ENCODE results near the gene IER5. TPM values are rescaled to one million over a fixed set of nuclear protein-coding genes. Genes with fewer than 3 reads are reported as not detected.
A peak's percentile ranks its signal among the peaks of the same experiment; 100 is the strongest.
"Not testable (repeated sequence)": the region's sequence is repeated elsewhere in the genome, so short reads cannot be mapped to it uniquely, and the experiment has no call there.

The IER5 gene
- total RNA-seq, 2 donors from 2014 or later: 13.8 to 19.8 TPM

DNA sequence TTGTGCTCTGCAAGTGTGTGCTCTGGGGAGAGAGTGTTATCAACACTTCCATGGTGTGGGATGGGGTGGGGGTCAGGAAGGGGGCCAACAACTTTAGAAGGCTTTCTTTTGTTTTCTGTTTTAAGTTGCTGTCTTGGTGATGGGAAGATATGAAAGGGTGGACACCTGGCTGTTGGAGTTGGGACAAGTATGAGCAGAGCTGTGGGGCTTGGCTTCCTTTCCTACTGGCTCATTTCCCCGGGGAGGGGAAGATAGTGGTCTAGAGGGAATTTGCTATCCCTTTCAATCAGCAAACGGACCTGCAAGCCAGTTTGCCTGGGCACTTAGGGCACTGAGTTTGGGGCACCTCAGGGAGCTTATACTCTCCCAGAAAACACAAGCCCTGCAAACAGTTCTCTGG, 19.2 kb downstream of the IER5 start:
- no peak for ATAC-seq
- intact Hi-C loops (cut with DNase I, micrococcal nuclease): no loop called here
- no peak for DNase-seq

DNA sequence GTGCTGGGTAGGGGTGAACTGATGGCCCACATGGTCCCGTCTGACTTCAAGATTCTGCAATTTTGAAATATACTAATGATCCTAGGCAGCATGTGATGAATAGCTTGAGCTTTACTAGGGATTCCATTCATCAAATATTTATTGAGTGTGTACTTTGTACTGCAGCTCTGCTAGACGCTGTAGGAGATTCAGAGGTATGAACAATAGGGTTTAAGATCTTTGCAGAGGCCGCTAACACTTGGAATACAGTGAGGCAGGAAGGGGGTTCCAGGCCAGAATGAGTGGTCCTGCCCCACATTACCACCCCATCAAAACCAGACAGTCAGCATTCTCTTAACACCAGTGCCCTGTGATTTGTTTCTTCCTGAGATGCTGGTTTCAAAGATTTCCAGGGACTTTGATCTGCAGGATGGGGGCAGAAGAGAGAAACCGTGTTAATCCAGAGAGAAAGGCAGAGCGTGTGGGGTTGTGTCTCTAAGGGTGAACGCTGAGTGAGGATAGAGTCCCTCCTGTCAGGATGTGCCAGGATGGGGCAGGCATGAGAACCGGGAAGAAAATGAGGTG, 19.9 kb downstream of the IER5 start:
- DNase-seq (no peak), ATAC-seq (no peak)
- intact Hi-C loops (cut with DNase I, micrococcal nuclease): no loop called here

DNA sequence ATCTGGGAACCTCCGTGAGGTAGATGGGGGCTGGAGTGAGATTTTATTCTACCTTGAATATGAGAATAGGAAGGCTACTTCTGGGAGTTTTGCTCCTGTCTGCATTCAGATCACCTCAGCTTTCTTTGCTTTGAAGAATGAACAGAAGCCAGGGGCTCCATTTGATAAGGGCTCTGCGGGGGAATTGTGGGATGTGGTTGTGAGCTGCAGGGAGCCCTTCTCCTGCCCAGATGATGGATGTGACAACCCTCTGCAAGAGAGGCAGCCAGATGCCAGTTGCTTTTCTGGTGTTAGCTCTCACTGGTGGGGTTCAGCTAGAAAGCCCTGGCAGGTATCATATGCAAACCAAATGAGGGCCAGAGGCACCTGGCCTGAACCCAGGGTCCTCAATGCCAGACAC, 21.5 kb downstream of the IER5 start:
- no peak for ATAC-seq
- intact Hi-C loops (cut with DNase I, micrococcal nuclease): no loop called here
- no peak for DNase-seq

DNA sequence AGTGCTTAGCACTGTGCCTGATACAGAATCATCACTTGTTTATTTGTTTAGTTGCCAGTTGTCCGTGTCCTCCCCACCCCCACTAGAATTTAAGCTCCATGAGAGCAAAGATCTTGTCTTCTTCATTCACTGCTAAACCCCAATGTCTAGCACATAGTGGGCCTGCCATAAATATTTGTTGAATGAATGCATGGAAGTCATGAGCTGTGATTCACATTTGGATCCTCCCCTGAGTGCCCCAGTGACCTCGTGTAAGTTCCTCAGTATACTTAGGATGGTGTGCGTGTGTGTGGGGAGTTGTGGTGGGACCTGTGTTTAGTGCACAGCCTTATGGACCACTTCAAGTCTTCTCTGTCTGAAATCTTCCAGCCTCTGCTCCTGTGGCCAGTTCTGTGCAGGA, 23.1 kb downstream of the IER5 start:
- no peak for DNase-seq
- intact Hi-C loops (cut with DNase I, micrococcal nuclease): no loop called here
- no peak for ATAC-seq

DNA sequence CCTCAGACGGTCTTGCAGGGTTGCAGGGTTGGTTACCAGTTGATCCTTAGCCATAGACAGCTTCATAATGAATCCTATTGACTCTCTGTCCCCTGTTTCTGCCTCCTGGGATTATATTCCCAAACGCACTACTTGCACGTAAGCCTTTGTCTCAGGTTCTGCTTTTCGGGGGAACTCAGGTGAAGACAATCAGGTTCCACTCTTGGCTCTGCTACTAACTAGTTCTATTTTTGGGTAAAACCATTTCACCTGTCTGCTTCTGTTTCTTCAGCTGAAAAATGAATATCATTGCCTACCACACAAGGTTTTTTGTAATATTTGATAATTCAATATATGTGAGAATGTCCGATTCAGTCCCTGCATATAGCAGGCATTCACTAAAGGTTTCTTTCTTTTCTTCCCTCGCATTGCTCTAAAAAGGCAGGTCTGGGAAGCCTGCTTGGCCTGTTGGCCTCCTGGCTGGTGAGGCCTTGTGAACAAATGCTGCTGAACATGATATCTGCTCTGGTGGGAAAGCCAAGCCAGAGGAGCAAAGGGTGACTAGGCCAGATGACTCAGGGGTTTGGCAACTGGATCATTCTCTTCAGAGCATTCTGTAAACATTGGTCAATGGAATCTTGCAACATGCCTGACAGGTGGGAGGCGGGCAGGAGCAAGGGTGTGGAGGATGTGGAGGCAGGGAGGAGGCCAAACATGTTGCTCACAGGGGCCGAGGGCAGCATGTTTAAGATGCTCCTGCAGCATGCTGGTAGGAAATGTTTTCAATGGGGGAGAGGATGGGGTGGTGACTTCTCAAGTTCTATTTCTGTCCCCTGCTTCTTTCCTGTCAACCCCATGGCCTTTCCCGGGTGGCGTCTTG, 23.8 kb downstream of the IER5 start:
- peak; percentile 88 for ATAC-seq
- intact Hi-C loops (cut with DNase I, micrococcal nuclease): no loop called here
- DNase-seq: peak; percentile 60 to 88

DNA sequence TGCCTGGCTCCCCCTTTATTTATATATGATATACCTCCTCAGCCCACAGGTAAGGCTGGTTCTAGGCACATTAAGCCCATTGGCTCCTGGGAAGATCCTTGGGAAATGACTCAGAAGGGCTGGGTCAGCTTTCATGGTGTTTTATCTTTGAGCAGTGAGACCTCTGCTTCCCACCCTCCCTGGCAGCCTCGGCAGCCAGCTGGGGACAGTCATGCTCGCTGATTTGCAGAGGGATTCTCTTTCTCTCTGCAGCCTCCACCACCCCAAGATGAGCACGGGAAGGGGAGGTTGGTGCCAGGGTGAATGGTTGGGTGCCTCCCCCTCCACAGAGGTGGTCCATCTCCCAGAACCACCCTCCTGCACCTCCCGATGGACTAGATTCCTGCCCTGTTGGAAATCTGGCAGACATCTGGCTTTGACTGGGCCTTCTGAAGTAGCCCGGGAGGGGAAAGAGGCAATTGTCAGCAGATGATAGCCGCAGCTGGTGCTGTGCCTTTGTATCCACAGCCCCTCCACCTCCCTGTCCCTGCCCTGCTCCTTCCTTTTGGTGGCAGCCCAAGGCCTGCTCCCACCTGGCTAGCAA, 24.6 kb downstream of the IER5 start:
- no peak for DNase-seq
- no peak for ATAC-seq
- intact Hi-C loops (cut with DNase I, micrococcal nuclease): no loop called here

DNA sequence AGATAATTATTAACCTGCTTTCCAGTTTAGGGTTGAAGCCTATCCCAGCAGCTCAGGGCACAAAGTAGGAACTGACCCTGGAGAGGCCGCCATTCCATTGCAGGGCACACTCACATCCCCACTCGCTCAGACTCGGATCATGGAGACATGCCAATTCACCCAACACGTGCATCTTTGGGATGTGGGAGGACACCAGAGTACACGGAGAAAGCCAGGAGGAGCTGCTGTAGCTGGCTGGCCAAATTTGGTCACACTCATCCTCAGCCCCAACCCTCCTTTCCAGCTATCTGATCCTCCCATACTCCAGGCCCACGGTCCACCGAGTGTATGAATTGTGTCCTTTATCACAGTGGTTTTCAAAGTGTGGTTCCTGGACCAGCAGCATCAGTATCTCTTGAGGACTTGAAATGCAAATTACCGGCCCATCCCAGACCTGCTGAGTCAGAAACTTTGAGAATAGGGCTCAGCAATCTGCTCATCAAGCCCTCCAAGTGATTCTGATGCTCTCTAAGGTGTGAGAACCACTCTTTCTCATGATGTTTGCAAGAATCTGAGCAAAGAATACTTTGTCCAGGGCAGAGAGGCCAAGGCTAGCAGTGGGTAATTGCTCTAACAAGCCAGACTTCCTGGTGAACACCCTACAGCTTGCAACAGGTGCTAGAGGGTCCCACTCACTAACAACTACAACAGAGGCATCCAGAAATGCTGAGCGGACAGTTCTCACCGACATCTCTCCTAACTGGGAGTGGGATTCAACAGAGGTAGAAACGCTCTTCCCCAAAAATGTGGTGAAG, 26.3 kb downstream of the IER5 start:
- intact Hi-C loops (cut with DNase I, micrococcal nuclease): no loop called here
- ATAC-seq: no peak
- no peak for DNase-seq

DNA sequence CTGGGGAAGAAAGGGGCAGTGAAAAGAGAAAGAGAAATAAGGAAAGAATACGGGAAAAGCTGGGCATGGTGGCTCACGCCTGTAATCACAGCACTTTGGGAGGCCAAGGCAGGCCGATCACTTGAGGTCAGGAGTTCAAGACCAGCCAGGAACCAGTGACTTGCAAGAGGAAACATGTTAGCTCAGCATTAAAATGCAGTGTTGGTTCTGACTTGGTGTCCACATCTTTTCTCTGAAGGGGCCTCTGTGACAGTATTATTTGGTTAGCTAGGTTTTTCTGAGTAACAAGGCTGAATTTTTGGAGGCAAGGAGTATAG, 26.8 kb downstream of the IER5 start:
- intact Hi-C loops (cut with DNase I, micrococcal nuclease): no loop called here
- DNase-seq (no peak), ATAC-seq (no peak)

DNA sequence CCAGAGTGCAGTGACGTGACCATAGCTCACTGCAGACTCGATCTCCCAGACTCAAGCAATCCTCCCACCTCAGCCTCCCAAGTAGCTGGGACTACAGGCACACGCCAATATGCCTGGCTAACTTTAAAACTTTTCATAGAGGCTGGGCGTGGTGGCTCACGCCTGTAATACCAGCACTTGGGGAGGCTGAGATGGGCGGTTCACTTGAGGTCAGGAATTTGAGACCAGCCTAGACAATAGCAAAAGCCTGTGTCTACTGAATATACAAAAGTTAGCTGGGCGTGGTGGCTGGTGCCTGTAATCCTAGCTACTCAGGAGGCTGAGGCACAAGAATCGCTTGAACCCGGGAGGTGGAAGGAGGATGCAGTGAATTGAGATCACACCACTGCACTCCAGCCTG, 27.5 kb downstream of the IER5 start:
- DNase-seq; intact Hi-C loops (cut with DNase I, micrococcal nuclease); ATAC-seq: not testable (repeated sequence)

DNA sequence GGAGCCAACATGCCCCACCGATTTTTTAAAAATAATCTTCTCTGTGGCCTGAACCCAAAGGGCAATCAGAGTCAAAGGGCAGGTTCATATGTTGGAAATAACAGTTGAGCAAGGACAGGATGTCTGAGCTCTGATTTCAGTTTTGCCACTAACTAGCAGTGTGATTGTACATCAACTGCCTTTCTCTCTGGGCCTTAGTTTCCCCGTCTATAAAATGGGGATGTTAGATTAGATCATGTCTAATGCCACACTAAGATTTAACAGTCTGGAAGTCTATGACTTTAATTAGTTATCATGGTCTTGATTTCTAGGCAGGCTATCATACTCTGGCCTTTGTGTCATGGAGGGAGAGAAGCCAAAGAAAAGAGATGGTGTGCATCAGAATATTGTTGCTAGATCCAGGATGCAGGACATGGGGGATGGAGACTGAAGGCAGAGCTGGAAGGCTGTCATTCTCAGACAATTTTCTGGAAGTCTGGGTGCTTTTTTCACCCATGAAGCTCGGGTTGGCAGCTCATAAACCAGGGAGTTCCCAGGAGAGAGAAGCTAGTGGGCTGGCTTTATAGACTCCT, 28.4 kb downstream of the IER5 start:
- no peak for DNase-seq
- no peak for ATAC-seq
- intact Hi-C loops (cut with DNase I, micrococcal nuclease): no loop called here

DNA sequence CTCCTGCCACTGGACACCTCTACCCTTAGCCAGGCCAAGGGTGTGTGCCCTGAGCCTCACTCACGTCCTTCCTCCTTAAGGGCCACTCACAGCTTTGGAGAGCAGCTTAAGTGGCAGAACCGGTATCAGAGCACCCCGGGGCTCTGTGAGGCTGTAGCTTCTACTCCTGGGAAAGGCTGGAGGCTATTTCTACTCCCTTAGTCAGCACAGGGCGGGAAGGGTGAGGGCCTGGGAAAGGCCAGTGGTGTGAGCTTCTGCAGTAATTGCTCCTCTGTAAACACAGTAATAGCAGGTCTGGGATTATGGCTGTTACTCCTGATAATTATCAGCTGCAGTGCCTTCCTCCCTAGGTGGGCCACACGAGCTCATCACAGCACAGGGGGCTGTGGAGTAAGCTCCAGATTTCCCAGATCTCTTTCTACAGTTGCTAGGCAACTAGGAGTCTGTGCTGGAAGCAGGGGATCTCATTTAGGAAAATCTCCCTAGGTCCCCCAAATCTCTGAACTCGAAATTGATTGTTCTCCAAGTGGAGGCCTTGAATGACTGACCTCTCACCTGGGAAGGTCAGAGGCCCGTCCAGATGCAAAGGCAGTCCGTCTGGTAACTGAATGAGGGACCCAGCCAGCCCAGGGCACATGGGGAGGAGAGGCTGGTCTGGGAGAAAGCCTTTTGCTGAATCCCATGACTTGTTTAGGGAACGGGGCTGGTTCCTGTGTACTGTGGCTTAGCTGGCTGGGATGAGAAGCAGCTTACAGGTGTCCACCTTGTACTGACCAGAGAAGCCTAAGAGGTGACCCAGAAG, 29.3 kb downstream of the IER5 start:
- no peak for DNase-seq
- peak; percentile 80 for ATAC-seq
- intact Hi-C loops (cut with DNase I, micrococcal nuclease): no loop called here

DNA sequence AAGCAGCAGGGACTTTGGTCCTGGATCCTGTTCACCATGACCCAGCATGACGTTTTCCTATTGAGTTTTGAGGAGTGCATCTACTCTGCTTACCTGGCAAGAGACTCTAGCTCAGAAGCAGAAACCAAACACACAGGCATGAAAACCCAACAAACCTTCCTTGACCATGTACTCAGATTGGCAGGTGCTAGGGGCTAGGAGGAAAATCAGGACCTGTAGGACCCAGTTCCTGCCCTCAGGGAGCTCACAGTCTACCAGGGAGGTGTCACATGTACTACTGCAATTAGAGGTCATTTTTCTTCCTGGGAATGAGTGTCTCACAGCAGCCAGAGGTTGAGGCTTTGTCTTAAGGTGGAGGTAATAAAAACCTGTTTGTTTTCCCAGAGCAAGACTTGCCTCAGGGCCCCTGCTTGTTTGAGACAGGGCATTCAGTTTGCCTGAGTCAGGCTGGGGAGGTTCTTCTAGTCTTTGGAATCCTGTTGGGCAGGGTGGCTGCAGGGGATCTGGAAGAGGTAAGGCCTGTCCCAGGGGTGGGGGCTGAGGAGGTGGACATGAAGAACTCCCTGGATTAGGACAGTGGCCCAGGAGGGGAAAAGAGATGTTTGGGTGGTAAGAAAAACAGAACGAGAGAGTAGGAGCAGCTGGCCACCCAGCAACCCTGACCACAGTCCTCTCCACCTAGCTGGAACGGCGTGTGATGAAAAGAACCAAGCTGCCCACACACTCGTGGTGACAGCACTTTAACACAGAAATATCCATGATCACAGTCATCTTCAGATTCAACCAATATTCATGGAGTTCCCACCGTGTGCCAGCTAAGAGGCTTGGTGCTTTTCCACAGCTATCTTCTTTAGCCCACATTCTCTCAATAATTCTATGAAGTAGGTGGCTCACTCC, 30.8 kb downstream of the IER5 start:
- no peak for DNase-seq
- intact Hi-C loops (cut with DNase I, micrococcal nuclease): no loop called here
- peak; percentile 43 for ATAC-seq

DNA sequence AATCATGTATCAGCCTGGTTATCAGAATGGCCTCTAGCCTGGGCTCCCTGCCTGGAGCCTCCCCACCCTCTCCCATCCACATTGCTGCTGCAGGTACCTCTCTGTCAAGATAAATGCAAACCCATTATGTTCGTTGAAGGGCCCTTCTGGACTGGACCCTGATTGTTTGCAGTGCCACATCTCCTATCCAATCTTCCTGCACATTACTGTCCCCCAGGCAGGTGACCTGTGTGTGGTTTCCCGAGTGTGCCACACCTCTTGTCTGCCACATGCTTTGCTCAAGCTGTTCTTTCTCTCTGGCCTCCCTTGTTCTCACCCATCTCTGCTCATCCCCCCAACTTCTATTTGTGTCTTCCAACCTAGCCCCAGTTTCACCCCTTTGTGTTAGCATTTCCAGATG, 32.4 kb downstream of the IER5 start:
- intact Hi-C loops (cut with DNase I, micrococcal nuclease): no loop called here
- peak; percentile 20 for ATAC-seq
- DNase-seq: no peak

DNA sequence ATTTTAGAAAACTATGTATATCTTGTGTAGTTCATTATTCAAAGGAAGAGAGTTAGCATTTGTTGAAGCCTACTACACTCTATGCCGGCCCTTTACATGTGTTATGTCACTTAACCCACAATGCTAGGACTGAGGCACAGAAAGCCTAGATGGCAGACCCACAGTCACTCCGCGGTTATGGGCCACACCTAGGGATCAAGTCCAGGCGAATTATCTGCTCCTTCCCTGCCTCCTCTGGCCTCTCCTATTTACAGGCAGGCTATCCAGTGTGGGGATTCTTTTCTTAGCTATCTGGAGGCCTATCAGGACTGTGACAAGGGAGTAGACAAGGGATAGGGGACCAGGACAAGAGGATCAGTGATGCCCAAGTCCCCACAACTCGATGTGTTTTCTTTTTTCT, 33.0 kb downstream of the IER5 start:
- intact Hi-C loops (cut with DNase I, micrococcal nuclease): no loop called here
- no peak for DNase-seq
- ATAC-seq: peak; percentile 51

DNA sequence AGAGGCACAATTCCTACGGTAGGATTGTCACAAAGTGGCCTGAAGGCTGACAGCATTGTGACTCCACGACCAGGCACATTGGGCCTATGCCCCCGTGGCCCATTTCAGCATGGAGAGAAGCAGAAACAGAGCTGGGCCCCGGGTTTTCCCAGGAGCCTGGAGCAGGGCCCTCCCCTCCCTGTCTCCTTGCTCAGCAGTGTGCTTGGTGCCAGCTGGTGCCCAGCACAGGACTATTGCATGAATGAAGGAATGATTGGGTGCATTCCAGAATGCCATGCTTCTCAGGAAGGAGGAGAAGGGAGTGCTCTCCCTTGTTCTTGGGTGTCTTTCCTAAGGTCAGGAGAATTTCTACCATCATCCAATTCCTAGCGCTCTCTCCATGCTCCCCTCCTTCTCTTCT, 33.7 kb downstream of the IER5 start:
- no peak for ATAC-seq
- intact Hi-C loops (cut with DNase I, micrococcal nuclease): no loop called here
- DNase-seq: no peak

DNA sequence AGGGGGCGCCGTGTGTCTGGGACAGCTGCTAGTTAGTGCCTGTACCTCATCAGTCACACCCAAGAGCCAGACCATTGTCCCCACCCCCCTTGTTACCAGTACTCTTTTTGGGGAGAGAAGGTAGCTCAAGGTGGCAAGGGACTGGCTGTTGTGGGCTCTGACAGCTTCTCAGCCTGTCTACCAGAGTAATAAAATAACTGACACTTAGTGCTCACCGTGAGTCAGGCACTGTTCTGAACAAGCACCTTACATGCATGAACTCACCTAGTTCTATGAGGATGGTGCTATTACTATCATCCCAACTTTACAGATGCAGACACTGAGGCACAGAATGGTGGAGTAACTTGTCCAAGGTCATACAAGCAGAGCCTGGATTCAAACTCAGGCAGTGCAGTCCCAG, 34.7 kb downstream of the IER5 start:
- DNase-seq (no peak), ATAC-seq (no peak)
- intact Hi-C loops (cut with DNase I, micrococcal nuclease): no loop called here

DNA sequence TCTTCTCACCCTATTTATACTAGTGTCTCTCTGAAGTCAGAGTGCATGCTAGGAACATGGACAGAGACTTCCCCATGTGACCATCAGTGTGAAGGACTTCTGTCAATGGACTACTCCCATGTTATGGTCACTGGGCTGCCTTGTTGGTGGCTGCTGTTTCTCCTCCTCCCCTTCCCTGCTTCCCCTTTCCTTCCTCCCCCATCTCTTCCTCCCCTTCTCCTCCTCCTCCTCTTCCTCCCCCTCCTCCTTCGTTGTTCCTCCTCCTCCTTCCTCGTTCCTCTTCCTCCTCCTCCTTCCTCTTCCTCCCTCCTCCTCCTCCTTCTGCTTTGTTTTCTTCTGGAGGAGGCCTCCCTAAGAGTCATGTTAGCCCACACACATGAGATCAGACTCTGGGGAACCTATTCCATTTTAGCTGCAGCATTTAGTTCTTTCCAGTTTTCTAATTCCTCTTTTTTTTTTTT, 35.8 kb downstream of the IER5 start:
- DNase-seq: no peak
- intact Hi-C loops (cut with DNase I, micrococcal nuclease): no loop called here
- no peak for ATAC-seq

DNA sequence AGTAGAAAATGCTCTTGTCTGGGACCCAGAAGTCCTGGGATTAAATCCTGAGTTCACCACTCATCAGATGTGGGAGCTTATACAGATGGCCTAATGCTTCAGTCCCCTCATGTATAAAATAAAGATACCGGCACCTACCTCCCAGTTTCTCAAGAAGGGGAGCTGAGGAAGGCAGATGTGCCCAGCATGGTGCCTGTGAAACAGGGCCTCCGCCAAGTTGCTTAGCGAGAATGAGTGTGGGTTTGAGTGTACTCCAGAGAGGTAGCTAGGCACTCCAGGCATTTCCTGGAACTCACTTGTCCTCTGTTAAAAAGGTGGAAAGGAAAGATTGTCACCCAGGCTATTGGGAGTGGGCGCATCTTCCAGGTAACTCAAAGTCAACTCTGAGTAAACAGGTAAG, 37.8 kb downstream of the IER5 start:
- intact Hi-C loops (cut with DNase I, micrococcal nuclease): no loop called here
- no peak for ATAC-seq
- DNase-seq: no peak
